Measurements from ENCODE around the gene ZNF569. TPM values are rescaled to one million over a fixed set of nuclear protein-coding genes. Genes with fewer than 3 reads are reported as not detected.

Gene ZNF569
- total and polyA plus RNA-seq, 10 of the 15 experiments (the other 5 are each of a cell fraction or from before 2014, with no cell fraction given) = 0.82 to 4.3 (median 2.3) TPM

GRCh38 chr19:37370880-37371661 is 96.2 kb downstream of the ZNF569 start, which contains the start of gene ZNF527 (continued):
- no peak for TF ChIP-seq JUNB (IDR thresholded peaks at IDR 0.05)
- TF ChIP-seq NFIC (IDR thresholded peaks at IDR 0.05; ENCODE audit: low read depth, low read length) = no peak
- TF ChIP-seq EP300 (IDR thresholded peaks at IDR 0.05; ENCODE audit: borderline replicate concordance in 1 of 2, control insufficient read depth in 1 of 2, low read depth in 2 of 2, low read length in 2 of 2) = no peak
- no peak; the same call in 1 of the 2 replicates for TF ChIP-seq NR2F1 (conservative IDR thresholded peaks at IDR 0.05)
- TF ChIP-seq POLR2AphosphoS5 (IDR thresholded peaks at IDR 0.05; ENCODE audit: low read length) = peak; percentile 81
- no peak for TF ChIP-seq DPF2 (IDR thresholded peaks at IDR 0.05)
- no peak for TF ChIP-seq ZBTB11 (CRISPR knock-in tag; IDR thresholded peaks at IDR 0.05)
- no peak for TF ChIP-seq YBX1 (IDR thresholded peaks at IDR 0.05)
- TF ChIP-seq ZNF384 (IDR thresholded peaks at IDR 0.05; ENCODE audit: borderline replicate concordance, low read depth, low read length) = no peak; the same call in 1 of the 2 replicates
- TF ChIP-seq BHLHE40 (IDR thresholded peaks at IDR 0.05; ENCODE audit: borderline replicate concordance in 1 of 2, low read depth in 2 of 2, low read length in 1 of 2) = no peak
- no peak for TF ChIP-seq E2F8 (IDR thresholded peaks at IDR 0.05; ENCODE audit: low read depth, partially characterized antibody)
- TF ChIP-seq CHD4 (IDR thresholded peaks at IDR 0.05) = no peak
- no peak for TF ChIP-seq SPI1 (IDR thresholded peaks at IDR 0.05; ENCODE audit: borderline replicate concordance, insufficient read depth, low read depth, low read length)
- TF ChIP-seq NR2C2 (IDR thresholded peaks at IDR 0.05; ENCODE audit: borderline replicate concordance, control insufficient read depth, insufficient read length, low read depth) = no peak
- TF ChIP-seq BCL3 (IDR thresholded peaks at IDR 0.05; ENCODE audit: borderline replicate concordance, insufficient read depth, low read depth, low read length, poor library complexity, severe bottlenecking) = peak; percentile 3
- TF ChIP-seq EGR1 (IDR thresholded peaks at IDR 0.05; ENCODE audit: borderline replicate concordance in 1 of 2, low read depth in 2 of 2, low read length in 2 of 2) = peak in 1 of 2 experiments; percentile 24; a peak in 1 of 3 replicates
- TF ChIP-seq SREBF1 (IDR thresholded peaks at IDR 0.05; ENCODE audit: low read length) = peak; percentile 71; the same call in 1 of the 2 replicates
